Dendritic cell treated with granulocyte-macrophage colony-stimulating factor and Interleukin-4, amounts not matched to agents 40 ng/mL and 50 ng/mL, for 4 days (primary cell): ENCODE data around the gene CARD19.
"Not testable (repeated sequence)": the region's sequence is repeated elsewhere in the genome, so short reads cannot be mapped to it uniquely, and the experiment has no call there.

Experiments used
- H3K27ac Mint-ChIP-seq: one replicate; pipeline ENCODE4 v1.8.0; 2022; ENCODE audit warnings: mild to moderate bottlenecking, mixed read lengths
- H3K27me3 Mint-ChIP-seq: one replicate; pipeline ENCODE4 v1.8.0; 2022; ENCODE audit warnings: mild to moderate bottlenecking, mixed read lengths
- H3K36me3 Mint-ChIP-seq: one replicate; pipeline ENCODE4 v1.8.0; 2022; ENCODE audit warnings: low read depth, mixed read lengths
- H3K4me1 Mint-ChIP-seq: one replicate; pipeline ENCODE4 v1.8.0; 2022; ENCODE audit warnings: low read depth, mixed read lengths
- H3K4me3 Mint-ChIP-seq: one replicate; pipeline ENCODE4 v1.8.0; 2022; ENCODE audit warnings: mild to moderate bottlenecking, moderate library complexity, mixed read lengths
- H3K9me3 Mint-ChIP-seq: one replicate; pipeline ENCODE4 v1.8.0; 2022; ENCODE audit warnings: mixed read lengths
- intact Hi-C: fragments of 100-400 bp; cut with micrococcal nuclease; formaldehyde crosslinking; loops from one replicate; pipeline ENCODE4 v1.15.0; 2022

Gene CARD19

DNA sequence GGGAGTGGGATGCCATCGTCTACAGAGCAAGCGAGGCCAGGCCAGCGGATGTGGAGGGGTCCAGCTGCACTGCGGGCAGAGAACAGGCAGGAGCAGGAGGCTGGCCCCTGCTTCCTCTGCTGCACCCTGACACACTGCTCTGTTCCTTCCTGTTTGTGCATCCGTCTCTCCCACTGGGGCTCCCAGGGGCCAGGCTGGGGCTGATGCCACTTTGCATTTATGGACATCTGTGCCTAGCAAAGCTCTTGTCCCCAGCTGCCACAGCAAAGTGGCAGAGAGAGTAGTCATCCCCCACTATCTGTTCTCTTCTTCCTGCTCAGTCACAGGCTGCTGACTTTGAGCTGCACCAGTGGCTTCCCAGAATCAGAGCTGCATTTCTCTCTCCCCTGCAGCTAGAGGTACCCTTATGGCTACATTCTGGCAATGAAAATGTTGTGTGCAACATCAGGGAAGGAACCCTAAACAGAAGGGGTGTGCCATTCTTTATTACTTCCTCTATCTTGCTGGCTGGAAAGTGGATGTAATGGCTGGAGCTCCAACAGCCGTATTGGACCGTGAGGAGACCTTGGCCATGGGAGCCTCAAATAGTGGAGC, 42.3 kb downstream of the CARD19 start:
- no peaks in the 10 kb centered on the region for H3K9me3 Mint-ChIP-seq
- peaks cover 19% of the 10 kb centered on the region for H3K27me3 Mint-ChIP-seq
- no peak overlapping the region for H3K27ac Mint-ChIP-seq
- intact Hi-C loops = no loop called here
- no peak overlapping the region for H3K4me3 Mint-ChIP-seq
- H3K4me1 Mint-ChIP-seq = peaks cover 69% of the 10 kb centered on the region
- peaks cover 14% of the 10 kb centered on the region for H3K36me3 Mint-ChIP-seq

DNA sequence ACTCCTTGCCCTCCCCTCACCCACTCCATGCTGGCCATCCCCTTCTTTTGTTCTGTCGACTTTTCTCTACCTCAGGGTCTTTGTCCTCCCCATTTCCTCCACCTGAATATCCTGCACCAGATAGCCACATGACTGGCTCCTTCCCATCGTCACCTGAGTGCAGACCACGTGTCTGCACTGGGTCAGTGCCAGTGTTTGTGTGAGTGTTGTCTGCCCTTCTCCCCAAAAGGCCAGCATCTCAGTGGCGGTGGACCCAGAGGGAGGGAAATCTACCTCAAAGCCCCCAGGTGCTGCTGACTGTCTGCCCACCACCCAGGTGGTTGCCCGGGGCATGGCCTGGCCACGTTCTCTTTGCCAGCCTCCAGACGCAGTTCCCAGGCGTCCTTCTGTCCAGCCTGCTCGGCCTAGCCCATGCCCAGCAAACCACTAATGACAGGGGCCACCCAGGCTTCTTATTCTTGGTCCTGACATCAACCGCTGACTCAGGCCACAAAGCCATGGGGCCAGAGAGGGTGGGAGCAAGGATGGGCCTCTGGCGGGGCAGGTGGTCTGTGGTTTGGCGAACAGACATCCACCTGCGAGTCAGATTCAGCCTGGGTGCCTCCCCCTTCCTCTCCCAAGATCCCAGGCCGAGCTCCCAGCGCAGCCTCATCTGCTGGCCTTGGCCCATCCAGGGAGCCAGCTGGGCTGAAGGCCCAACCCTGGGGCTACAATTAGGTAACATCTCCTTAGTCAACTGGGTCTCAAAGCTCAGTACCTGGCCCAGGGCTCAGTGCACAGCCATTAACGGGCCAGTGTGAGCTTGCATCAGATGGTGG, 43.6 kb downstream of the CARD19 start:
- H3K4me1 Mint-ChIP-seq = peaks cover 77% of the 10 kb centered on the region

DNA sequence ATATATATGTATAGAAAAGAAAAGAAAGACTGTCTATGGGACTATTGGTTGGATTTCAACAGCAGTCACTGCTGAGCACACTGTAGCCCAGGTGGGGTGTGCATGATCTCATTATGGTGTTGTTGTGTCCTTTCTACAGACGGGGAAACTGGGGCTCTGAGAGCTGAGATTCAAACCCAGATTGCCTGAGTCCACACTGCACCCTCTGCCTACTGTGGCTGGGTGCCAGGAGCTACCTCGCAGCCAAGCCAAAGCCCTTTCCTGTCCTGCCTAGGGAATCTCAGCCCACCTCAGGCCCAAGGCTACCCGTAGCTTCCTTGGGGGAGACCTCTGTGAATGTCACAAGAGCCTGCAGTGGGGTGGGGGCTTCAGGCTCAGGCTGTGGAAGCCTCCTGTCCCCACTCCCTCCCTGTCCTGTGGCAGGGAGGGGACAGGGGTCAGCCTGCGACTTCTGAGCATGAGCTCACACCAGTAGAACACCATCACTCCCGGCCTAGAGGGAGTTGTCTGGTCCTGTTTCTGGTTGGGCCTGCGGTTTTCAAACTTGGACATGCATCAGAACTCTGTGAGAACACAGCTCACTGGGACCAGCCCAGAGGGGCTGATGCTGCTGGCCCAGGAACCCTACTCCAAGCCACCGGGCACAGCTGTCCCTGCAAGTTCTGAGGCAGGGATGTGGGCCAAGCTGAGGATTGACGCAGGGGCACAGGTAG, 45.9 kb downstream of the CARD19 start:
- H3K27ac Mint-ChIP-seq = no peak overlapping the region

More for the DNA sequence above, 43.6 kb downstream of the CARD19 start:
- intact Hi-C loops = no loop called here
- Mint-ChIP-seq H3K4me3 (no peak overlapping the region), H3K9me3 (no peaks in the 10 kb centered on the region), H3K27ac (peak overlapping the region; percentile 62), H3K36me3 (peaks cover 6% of the 10 kb centered on the region), H3K27me3 (peaks cover 27% of the 10 kb centered on the region)

DNA sequence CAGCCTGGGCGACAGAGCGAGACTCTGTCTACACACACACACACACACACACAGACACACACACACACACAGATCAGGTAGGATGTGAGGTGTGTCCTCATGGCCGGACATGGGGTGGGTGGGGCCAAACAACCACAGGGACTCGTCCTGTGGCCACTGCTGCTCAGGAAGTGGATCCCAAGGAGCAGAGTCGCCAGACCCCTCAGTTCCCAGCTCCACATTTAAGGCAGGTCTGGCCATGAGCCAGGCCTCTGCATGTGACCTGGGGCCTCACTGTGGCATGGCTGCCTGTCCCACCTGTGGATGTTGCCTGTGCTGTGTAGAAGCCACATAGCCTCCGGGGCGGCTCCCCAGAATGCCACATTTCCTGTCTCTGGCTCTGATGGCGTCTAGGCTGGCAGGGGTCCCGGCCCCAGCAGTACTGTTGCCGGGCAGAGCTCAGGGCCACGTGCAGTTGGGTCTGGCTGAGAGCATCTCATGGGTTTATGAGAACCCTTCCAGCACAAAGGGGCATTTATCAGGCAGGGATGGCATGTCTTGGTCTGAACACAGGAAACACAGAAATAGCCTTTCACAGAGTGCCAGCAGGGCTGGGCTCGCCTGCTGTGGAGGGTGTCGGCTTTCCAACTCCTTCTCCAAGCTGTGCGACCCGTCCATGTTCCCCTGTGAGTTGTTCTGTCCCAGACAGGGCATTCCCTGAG, 48.0 kb downstream of the CARD19 start:
- H3K4me3 Mint-ChIP-seq = no peak overlapping the region
- peaks cover 15% of the 10 kb centered on the region for H3K27me3 Mint-ChIP-seq
- H3K36me3 Mint-ChIP-seq = peaks cover 12% of the 10 kb centered on the region
- peaks cover 9% of the 10 kb centered on the region for H3K9me3 Mint-ChIP-seq
- intact Hi-C loops = no loop called here
- peak overlapping the region; percentile 15 for H3K27ac Mint-ChIP-seq
- peaks cover 52% of the 10 kb centered on the region for H3K4me1 Mint-ChIP-seq

More for the DNA sequence above, 45.9 kb downstream of the CARD19 start:
- H3K27me3 Mint-ChIP-seq = peaks cover 20% of the 10 kb centered on the region
- intact Hi-C loops = no loop called here
- H3K4me3 Mint-ChIP-seq = no peak overlapping the region
- peaks cover 6% of the 10 kb centered on the region for H3K9me3 Mint-ChIP-seq
- H3K4me1 Mint-ChIP-seq = peaks cover 65% of the 10 kb centered on the region
- H3K36me3 Mint-ChIP-seq = peaks cover 6% of the 10 kb centered on the region

DNA sequence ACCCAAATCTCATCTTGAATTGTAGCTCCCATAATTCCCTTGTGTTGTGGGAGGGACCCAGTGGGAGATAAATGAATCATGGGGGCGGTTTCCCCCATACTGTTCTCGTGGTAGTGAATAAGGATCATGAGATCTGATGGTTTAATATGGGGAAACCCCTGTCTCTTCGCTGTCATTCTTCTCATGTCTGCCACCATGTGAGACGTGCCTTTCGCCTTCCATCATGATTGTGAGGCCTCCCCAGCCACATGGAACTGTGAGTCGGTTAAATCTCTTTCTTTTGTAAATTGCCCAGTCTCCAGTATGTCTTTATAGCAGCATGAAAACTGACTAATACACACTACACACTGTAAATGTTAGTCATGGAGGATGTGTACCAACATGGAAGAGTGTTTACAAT, 50.7 kb downstream of the CARD19 start:
- intact Hi-C loops, H3K36me3 Mint-ChIP-seq, H3K9me3 Mint-ChIP-seq, H3K27ac Mint-ChIP-seq, H3K4me3 Mint-ChIP-seq: not testable (repeated sequence)
- Mint-ChIP-seq H3K4me1 (peaks cover 47% of the 10 kb centered on the region), H3K27me3 (peaks cover 17% of the 10 kb centered on the region)

DNA sequence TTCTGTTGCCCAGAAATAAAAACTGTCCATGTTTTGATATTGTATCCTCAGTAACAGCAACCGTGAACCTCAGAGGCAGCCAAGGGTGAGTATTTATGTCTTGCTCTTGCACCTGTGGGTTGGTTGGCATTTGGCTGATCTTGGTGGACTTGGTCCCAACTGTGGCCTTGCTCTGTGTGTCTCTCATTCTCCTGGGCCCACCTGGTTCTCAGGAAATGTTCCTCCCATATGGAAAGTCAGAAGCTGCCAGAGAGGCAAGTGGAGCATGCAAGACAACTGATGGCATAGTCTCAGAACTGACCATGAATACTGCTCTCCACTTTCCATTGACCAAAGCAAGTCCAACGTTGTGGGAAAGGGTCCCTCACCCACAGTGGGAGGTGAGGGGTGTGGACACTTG, 51.6 kb downstream of the CARD19 start:
- H3K9me3 Mint-ChIP-seq = peaks cover 9% of the 10 kb centered on the region
- H3K27ac Mint-ChIP-seq = no peak overlapping the region
- no peak overlapping the region for H3K4me3 Mint-ChIP-seq
- H3K36me3 Mint-ChIP-seq = peaks cover 6% of the 10 kb centered on the region
- peaks cover 12% of the 10 kb centered on the region for H3K27me3 Mint-ChIP-seq
- H3K4me1 Mint-ChIP-seq = peaks cover 47% of the 10 kb centered on the region
- intact Hi-C loops = no loop called here

DNA sequence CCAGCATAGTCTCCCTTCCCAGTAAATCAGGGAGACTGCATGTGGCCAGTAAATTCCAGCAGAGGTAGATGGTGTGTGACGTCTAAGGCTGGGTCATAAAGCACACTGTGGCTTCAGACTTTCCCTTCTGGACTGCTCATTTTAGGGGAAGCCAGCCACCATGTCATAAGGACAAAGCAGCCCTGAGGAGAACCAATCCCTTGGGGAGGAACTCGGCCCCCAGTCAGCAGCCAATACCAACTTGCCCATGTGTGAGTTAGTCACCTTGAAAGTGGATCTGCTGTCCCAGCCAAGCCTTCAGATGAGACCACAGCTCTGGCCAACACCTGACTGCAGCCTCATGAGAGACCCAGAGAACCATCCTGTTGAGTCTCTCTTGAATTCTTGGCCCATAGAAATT, 52.7 kb downstream of the CARD19 start:
- intact Hi-C loops = loop anchor here (1.0 kb wide), 1 partner anchor 14 kb away; the partner anchor contains the start of gene NINJ1
- Mint-ChIP-seq H3K27ac (peak overlapping the region; percentile 81), H3K4me3 (no peak overlapping the region), H3K27me3 (peaks cover 7% of the 10 kb centered on the region), H3K4me1 (peaks cover 41% of the 10 kb centered on the region), H3K9me3 (peaks cover 9% of the 10 kb centered on the region), H3K36me3 (peaks cover 6% of the 10 kb centered on the region)

DNA sequence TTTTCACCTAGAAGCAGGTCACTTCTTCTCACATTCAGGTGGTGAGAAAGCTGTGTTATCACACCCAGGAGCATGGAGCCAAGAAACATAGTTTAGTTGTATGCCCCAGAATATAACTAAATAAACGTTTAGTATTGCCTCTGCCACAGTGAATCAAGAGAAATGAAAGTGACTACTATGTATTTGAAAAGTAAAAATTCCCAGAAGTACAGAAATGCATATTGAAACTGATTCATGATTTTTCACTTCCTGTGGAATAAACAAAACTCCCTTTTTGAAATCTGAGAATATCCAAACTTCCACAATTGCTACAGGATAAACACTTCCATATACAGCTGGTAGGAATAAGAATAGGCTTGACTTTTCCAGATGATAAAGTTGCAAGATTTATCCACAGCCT, 53.3 kb downstream of the CARD19 start:
- Mint-ChIP-seq H3K27me3 (peaks cover 4% of the 10 kb centered on the region), H3K36me3 (peaks cover 6% of the 10 kb centered on the region), H3K9me3 (peaks cover 9% of the 10 kb centered on the region), H3K4me1 (peaks cover 34% of the 10 kb centered on the region), H3K4me3 (no peak overlapping the region), H3K27ac (peak overlapping the region; percentile 81)
- intact Hi-C loops = loop anchor here (1.0 kb wide), 1 partner anchor 15 kb away; the partner anchor contains the start of gene NINJ1

DNA sequence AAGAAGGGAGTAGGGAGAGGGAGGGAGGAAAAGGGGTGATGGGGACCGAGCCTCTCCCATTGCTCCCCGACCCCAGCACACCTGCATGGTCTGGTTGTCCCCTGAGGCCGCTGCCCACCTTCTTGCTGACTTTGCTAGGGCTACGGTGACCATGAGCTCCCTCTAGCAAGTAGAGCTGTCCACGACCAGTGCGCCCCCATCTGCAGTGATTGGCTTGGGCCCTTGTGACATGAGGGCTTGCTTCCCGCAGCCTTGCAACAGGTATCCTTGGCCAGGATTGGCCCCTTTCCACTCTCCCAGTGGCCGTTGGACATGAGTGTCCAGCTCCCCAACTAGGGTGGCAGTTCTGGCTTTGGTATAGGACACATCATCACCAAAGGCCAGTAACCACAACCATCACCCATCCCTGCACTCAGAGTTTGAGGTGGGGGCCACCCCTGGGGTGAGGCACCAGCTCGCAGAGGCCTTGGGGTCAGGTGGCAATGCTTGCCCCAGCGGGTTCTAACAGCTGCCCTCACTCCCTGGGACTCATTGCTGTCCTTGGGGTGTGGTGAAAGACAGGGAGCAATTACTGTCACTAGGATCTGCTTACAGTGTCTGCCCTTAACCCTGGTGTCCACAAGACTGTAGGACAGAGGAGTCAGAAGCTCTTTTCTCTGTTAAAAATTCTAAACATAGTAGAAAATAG, 55.2 kb downstream of the CARD19 start:
- H3K27me3 Mint-ChIP-seq = peaks cover 2% of the 10 kb centered on the region
- no peak overlapping the region for H3K4me3 Mint-ChIP-seq
- intact Hi-C loops = loop anchor here (2.0 kb wide), 1 partner anchor 42 kb away; no protein-coding TSS in a partner anchor
- H3K4me1 Mint-ChIP-seq = peaks cover 30% of the 10 kb centered on the region
- H3K36me3 Mint-ChIP-seq = peaks cover 6% of the 10 kb centered on the region
- H3K27ac Mint-ChIP-seq = peak overlapping the region; percentile 81
- peaks cover 9% of the 10 kb centered on the region for H3K9me3 Mint-ChIP-seq

DNA sequence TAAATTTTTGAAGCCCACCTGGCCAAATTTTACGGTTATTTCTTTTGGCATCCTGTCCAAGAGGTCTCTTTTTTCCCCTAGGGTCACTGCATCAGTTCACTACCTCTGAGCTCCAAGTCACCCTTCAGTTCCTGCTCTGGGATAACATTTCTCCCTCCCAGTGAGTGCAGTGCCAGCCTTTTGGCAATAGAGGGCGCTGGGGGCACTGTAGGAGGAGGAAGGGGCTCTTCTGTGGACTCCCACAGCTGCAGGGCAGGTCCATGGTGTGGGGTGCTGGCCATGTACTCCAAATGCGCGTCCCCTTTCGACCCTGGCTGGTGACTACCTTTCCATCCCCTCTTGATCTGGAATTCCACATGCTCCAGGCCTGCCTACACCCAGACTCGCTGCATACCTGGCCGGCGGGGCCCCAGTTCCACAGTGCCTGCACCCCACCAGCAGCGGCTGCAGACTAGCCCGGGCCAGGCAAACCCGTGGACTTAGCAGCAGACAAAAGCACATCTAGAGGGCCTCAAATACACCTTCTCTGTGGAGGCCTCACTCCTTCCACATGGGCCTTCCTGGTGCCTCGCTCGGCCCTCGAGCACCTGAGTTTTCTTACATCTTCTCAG, 58.4 kb downstream of the CARD19 start:
- no peak overlapping the region for H3K4me3 Mint-ChIP-seq
- no peak overlapping the region for H3K27ac Mint-ChIP-seq
- intact Hi-C loops = no loop called here

DNA sequence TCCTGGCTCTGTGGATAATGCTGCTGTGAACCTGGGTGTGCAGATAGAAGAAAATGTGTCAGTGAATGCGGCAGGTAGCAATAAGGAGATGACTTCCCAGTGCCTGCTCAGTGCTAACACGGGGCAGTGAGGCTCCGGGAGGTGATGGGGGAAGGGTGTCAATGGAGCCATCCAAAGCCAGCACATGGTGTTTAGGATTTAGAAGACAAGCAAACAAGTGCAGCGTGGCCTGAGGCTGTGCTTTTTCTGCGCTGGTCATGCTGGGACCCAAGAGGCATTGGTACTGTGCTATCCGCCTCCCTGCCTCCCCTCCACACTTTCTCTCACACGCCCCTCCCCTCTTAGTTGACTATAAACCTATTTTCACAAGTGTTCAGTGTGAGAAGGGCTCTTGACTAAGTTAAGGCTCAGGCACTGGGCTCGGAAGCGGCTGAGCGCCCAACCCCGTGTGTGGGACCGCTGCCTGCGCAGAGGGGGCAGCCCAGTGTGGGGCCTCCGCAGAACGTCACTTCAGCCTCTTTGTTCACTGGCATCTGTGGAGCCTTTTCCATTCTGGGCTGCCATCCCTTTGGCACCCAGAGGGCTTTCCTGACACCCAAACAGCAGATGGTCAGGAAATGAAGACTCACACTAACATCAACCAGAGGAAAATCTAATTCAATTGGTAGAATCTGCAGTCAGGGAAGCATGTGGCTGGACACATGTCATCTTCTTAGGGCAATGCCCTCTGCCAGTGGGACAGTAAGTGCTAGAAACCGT, 59.9 kb downstream of the CARD19 start:
- peak overlapping the region; percentile 22 for H3K27ac Mint-ChIP-seq
- no peaks in the 10 kb centered on the region for H3K36me3 Mint-ChIP-seq
- peaks cover 24% of the 10 kb centered on the region for H3K4me1 Mint-ChIP-seq
- intact Hi-C loops = no loop called here
- no peaks in the 10 kb centered on the region for H3K9me3 Mint-ChIP-seq
- peaks cover 6% of the 10 kb centered on the region for H3K27me3 Mint-ChIP-seq
- H3K4me3 Mint-ChIP-seq = no peak overlapping the region

More for the DNA sequence above, 58.4 kb downstream of the CARD19 start:
- Mint-ChIP-seq H3K36me3 (no peaks in the 10 kb centered on the region), H3K27me3 (peaks cover 5% of the 10 kb centered on the region), H3K4me1 (peaks cover 24% of the 10 kb centered on the region), H3K9me3 (no peaks in the 10 kb centered on the region)

DNA sequence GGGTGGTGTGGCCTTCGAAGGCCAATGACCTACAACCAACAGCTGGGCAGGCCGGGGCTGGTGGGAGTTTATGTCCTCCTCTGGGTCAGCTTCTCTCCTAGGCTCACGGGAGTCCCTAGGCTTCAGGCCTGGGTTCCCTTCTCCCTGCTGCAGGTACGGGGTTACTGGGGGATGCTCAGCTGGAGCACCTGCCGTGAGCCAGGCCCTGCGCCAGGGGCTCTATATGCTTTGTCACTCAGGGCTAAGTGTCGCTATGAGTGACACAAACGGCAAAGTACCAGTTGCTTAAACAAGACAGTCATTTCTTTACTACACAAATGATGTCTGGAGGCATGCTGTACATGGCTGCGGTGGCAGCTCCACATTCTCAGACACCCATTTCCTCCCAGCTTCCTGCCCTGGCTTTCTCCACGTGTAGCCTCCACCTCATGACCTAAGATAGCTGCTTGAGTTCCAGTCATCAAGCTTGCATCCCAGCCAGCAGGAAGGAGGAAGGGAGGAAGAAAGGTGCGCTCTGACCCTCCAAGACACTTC, 60.5 kb downstream of the CARD19 start:
- no peak overlapping the region for H3K4me3 Mint-ChIP-seq
- H3K27ac Mint-ChIP-seq = peak overlapping the region; percentile 22
- peaks cover 18% of the 10 kb centered on the region for H3K4me1 Mint-ChIP-seq
- peaks cover 5% of the 10 kb centered on the region for H3K27me3 Mint-ChIP-seq
- no peaks in the 10 kb centered on the region for H3K36me3 Mint-ChIP-seq
- no peaks in the 10 kb centered on the region for H3K9me3 Mint-ChIP-seq
- intact Hi-C loops = no loop called here
